WERI-Rb-1 (cell line): ENCODE measurements around the gene PTPN20.
A peak's percentile ranks its signal among the peaks of the same experiment; 100 is the strongest.

ENCODE experiments used
- DNase-seq: peaks from one replicate; pipeline ENCODE4 v3.0.0-alpha.2; 2020
- H3K27ac ChIP-seq: fragments of 250-450 bp; sonication (Bioruptor Pico); 2 replicates; pipeline ENCODE4 v1.5.1; 2020; ENCODE audit warnings: mild to moderate bottlenecking, moderate library complexity
- H3K27me3 ChIP-seq: fragments of 250-450 bp; sonication (Bioruptor Pico); 2 replicates; pipeline ENCODE4 v1.5.1; 2021; ENCODE audit warnings: mild to moderate bottlenecking, low read depth, moderate library complexity; ENCODE audit not compliant: insufficient read depth, severe bottlenecking
- H3K36me3 ChIP-seq: fragments of 250-450 bp; sonication (Bioruptor Pico); 2 replicates; pipeline ENCODE4 v1.5.1; 2020; ENCODE audit warnings: mild to moderate bottlenecking, moderate library complexity
- H3K4me3 ChIP-seq: 2 replicates; pipeline ENCODE4 v1.5.1; 2011; ENCODE audit warnings: low read depth, mild to moderate bottlenecking, control low read depth, low read length
- H3K9me3 ChIP-seq: fragments of 250-450 bp; sonication (Bioruptor Pico); 2 replicates; pipeline ENCODE4 v1.5.1; 2021; ENCODE audit warnings: mild to moderate bottlenecking, moderate library complexity; ENCODE audit not compliant: severe bottlenecking
- CTCF ChIP-seq: IDR thresholded peaks from 2 replicates; pipeline ENCODE4 v1.5.1; 2011; ENCODE audit warnings: low read depth, mild to moderate bottlenecking, control low read depth, inconsistent platforms, low read length

The PTPN20 gene

GRCh38 chr10:46992803-46993561, 81.8 kb downstream of the PTPN20 start:
- Histone ChIP-seq H3K27me3 (no peaks in the 10 kb centered on the region), H3K36me3 (no peaks in the 10 kb centered on the region), H3K4me3 (peak overlapping the region; percentile 30), H3K9me3 (no peaks in the 10 kb centered on the region), H3K27ac (peak overlapping the region; percentile 80)
- peak; percentile 63 for DNase-seq
- TF ChIP-seq CTCF = peak; percentile 56; the same call in 1 of the 2 replicates

GRCh38 chr10:46995234-46995633, 84.0 kb downstream of the PTPN20 start:
- Histone ChIP-seq H3K27ac (no peak overlapping the region), H3K4me3 (no peak overlapping the region), H3K9me3 (no peaks in the 10 kb centered on the region), H3K27me3 (no peaks in the 10 kb centered on the region), H3K36me3 (no peaks in the 10 kb centered on the region)
- peak; percentile 42; the same call in 1 of the 2 replicates for TF ChIP-seq CTCF
- DNase-seq = peak; percentile 27

GRCh38 chr10:46998192-46998591, 87.0 kb downstream of the PTPN20 start:
- Histone ChIP-seq H3K36me3 (no peaks in the 10 kb centered on the region), H3K27ac (no peak overlapping the region), H3K9me3 (no peaks in the 10 kb centered on the region), H3K4me3 (no peak overlapping the region), H3K27me3 (no peaks in the 10 kb centered on the region)
- DNase-seq = no peak
- TF ChIP-seq CTCF = no peak

- no peak for DNase-seq
- no peaks in the 10 kb centered on the region for H3K36me3 ChIP-seq
- TF ChIP-seq CTCF = no peak
- H3K27ac ChIP-seq = no peak overlapping the region
- no peak overlapping the region for H3K4me3 ChIP-seq
- H3K9me3 ChIP-seq = no peaks in the 10 kb centered on the region
- H3K27me3 ChIP-seq = no peaks in the 10 kb centered on the region
Measured at GRCh38 chr10:46998595-46998994, 87.4 kb downstream of the PTPN20 start.

- TF ChIP-seq CTCF = no peak
- Histone ChIP-seq H3K27me3 (no peaks in the 10 kb centered on the region), H3K4me3 (no peak overlapping the region), H3K9me3 (no peaks in the 10 kb centered on the region), H3K36me3 (no peaks in the 10 kb centered on the region), H3K27ac (no peak overlapping the region)
- no peak for DNase-seq
Measured at GRCh38 chr10:46999217-46999616, 88.0 kb downstream of the PTPN20 start.

- Histone ChIP-seq H3K36me3 (no peaks in the 10 kb centered on the region), H3K9me3 (no peaks in the 10 kb centered on the region), H3K27me3 (no peaks in the 10 kb centered on the region), H3K27ac (no peak overlapping the region), H3K4me3 (no peak overlapping the region)
- no peak for TF ChIP-seq CTCF
- DNase-seq = no peak
Measured at GRCh38 chr10:47008769-47009168, 97.5 kb downstream of the PTPN20 start.
